Measurements from ENCODE around the gene C1orf210. TPM values are rescaled to one million over a fixed set of nuclear protein-coding genes. Genes with fewer than 3 reads are reported as not detected.

Gene C1orf210
- total RNA-seq, 3 donors from 2014 or later, result not detected

DNA sequence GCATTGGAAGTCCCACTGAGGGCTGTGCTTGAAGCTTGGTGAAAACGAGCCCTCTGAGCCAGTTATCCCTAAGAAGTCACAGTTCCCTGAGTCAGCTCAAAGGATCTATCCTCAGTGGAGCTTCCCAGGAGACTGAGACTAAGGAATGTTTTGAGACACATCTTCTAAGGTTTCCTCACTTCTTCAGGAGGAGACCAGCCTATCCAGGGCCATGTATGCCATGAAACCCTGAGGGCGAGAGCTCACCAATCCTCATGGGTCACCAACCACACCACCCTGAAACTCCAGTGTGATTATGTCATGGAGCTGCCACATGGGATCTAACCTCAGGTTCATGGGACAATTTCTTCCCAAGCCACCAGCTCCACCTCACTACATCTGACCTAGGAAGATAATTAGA, 7.8 kb upstream of the C1orf210 start:
- peaks cover 15% of the 10 kb centered on the region for H3K4me1 Mint-ChIP-seq (ENCODE audit: low read depth)
- DNase-seq, result no peak
- no peaks in the 10 kb centered on the region for H3K27me3 Mint-ChIP-seq (ENCODE audit: low read depth)
- no peak overlapping the region for H3K4me3 Mint-ChIP-seq
- no peaks in the 10 kb centered on the region for H3K36me3 Mint-ChIP-seq (ENCODE audit: insufficient read depth)
- H3K9me3 Mint-ChIP-seq, result no peaks in the 10 kb centered on the region
- no peak for ATAC-seq

DNA sequence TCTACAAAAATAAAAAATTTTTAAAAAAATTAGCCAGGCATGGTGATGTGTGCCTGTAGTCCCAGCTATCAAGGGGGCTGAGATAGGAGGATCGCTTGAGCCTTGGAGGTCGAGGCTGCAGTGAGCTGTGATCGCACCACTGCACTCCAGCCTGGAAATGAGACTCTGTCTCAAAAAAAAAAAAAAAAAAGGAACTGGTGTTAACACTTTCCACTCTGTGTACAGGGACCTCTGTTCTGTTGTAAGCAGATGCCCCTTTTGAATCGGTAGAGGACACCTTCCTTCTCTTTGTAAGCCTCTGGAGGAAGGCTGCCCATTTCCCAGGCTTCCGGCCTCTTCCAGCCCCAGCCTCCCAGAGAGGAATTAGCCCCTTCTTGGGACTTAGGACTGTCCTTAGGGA, 7.3 kb upstream of the C1orf210 start:
- no peak for ATAC-seq
- no peaks in the 10 kb centered on the region for H3K27me3 Mint-ChIP-seq (ENCODE audit: low read depth)
- H3K4me3 Mint-ChIP-seq, result no peak overlapping the region
- DNase-seq, result no peak
- no peaks in the 10 kb centered on the region for H3K36me3 Mint-ChIP-seq (ENCODE audit: insufficient read depth)
- no peaks in the 10 kb centered on the region for H3K9me3 Mint-ChIP-seq
- H3K4me1 Mint-ChIP-seq (ENCODE audit: low read depth), result peaks cover 15% of the 10 kb centered on the region

GRCh38 chr1:43292216-43292615, 6.8 kb upstream of the C1orf210 start:
- peaks cover 2% of the 10 kb centered on the region for H3K27me3 Mint-ChIP-seq (ENCODE audit: low read depth)
- no peak for DNase-seq
- H3K36me3 Mint-ChIP-seq (ENCODE audit: insufficient read depth), result no peaks in the 10 kb centered on the region
- H3K9me3 Mint-ChIP-seq, result no peaks in the 10 kb centered on the region
- ATAC-seq, result no peak
- peaks cover 15% of the 10 kb centered on the region for H3K4me1 Mint-ChIP-seq (ENCODE audit: low read depth)
- no peak overlapping the region for H3K4me3 Mint-ChIP-seq

- H3K9me3 Mint-ChIP-seq, result no peaks in the 10 kb centered on the region
- no peaks in the 10 kb centered on the region for H3K36me3 Mint-ChIP-seq (ENCODE audit: insufficient read depth)
- ATAC-seq (no peak), DNase-seq (no peak)
- H3K4me3 Mint-ChIP-seq, result no peak overlapping the region
- H3K27me3 Mint-ChIP-seq (ENCODE audit: low read depth), result peaks cover 8% of the 10 kb centered on the region
- no peaks in the 10 kb centered on the region for H3K4me1 Mint-ChIP-seq (ENCODE audit: low read depth)
These were observed 3.7 kb upstream of the C1orf210 start for GRCh38 chr1:43288785-43289706.

- Mint-ChIP-seq H3K36me3 (ENCODE audit: insufficient read depth) (no peaks in the 10 kb centered on the region), H3K4me1 (ENCODE audit: low read depth) (no peaks in the 10 kb centered on the region), H3K9me3 (no peaks in the 10 kb centered on the region), H3K27me3 (ENCODE audit: low read depth) (peaks cover 8% of the 10 kb centered on the region), H3K4me3 (no peak overlapping the region)
- ATAC-seq, result no peak
- DNase-seq, result no peak
These were observed 2.8 kb upstream of the C1orf210 start for GRCh38 chr1:43288058-43288784.

DNA sequence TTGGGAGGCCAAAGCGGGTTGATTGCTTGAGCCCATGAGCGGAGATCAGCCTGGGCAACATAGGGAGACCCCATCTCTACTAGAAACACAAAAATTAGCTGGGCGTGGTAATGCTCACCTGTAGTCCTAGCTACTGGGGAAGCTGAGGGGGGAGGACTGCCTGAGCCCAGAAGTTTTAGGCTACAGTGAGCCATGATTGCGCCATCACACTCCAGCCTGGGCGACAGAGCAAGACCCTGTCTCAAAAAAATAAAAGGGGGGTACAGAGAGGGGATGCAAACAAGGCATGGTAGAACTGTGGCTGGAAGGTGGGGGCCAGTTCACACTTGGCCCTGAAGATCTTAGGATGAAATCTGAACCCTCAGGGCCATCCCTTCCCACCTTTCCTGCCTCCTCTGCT, 1.2 kb upstream of the C1orf210 start:
- Mint-ChIP-seq H3K4me3 (no peak overlapping the region), H3K9me3 (no peaks in the 10 kb centered on the region), H3K4me1 (ENCODE audit: low read depth) (no peaks in the 10 kb centered on the region), H3K27me3 (ENCODE audit: low read depth) (peaks cover 8% of the 10 kb centered on the region), H3K36me3 (ENCODE audit: insufficient read depth) (no peaks in the 10 kb centered on the region)
- ATAC-seq, result no peak
- no peak for DNase-seq

DNA sequence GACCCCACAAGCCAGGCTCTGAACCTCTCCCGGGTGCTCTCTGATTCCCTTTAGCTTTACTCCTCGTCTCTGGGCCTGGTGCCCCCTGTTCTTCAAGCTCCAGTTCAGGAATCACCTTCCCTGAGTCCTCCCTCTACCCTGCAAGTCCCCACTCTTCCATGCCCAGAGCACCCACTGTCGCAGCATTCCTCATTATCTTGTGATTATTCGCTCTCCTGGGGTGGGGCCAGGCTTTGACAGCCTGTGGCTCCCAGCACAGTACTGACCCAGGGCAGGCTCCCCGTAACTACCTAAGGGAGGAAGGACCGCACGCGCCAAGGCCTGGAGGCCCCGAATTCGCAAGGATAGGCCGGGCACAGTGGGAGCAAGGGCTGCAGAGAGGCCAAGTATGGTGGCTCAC, 734 bp upstream of the C1orf210 start:
- Mint-ChIP-seq H3K4me1 (ENCODE audit: low read depth) (no peaks in the 10 kb centered on the region), H3K36me3 (ENCODE audit: insufficient read depth) (no peaks in the 10 kb centered on the region), H3K4me3 (no peak overlapping the region), H3K27me3 (ENCODE audit: low read depth) (peaks cover 8% of the 10 kb centered on the region), H3K9me3 (no peaks in the 10 kb centered on the region)
- no peak for DNase-seq
- ATAC-seq, result no peak

DNA sequence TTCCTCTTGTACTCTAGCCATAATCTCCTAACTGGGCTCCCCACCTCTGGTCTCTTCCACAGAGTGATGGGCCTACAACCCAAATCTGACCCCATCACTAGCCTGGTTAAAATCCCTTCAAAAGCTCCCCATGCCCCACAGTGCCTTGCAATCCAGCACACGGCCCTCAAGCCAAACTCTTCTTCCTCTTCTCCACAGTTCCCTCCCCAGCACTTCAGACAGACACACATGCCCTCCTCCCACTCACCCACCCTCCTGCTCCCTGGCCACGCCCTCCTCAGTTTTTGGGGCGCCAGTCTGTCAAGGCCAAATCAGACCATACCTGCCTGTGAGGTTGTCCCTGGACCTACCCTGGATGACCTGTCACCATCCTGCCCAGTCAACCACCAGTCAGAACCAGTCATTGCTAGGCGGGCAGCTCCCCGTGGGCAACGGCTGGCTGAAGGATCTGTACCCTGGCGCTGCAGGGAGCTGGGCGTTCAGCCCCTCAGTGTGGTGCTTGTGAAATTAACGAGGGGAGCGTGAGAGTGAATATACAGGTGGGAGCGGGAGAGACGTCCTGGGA, 753 bp downstream of the C1orf210 start:
- Mint-ChIP-seq H3K4me1 (ENCODE audit: low read depth) (no peaks in the 10 kb centered on the region), H3K4me3 (no peak overlapping the region), H3K9me3 (no peaks in the 10 kb centered on the region), H3K36me3 (ENCODE audit: insufficient read depth) (no peaks in the 10 kb centered on the region), H3K27me3 (ENCODE audit: low read depth) (peaks cover 12% of the 10 kb centered on the region)
- ATAC-seq (no peak), DNase-seq (no peak)

- Mint-ChIP-seq H3K4me1 (ENCODE audit: low read depth) (no peaks in the 10 kb centered on the region), H3K27me3 (ENCODE audit: low read depth) (peaks cover 12% of the 10 kb centered on the region), H3K4me3 (no peak overlapping the region), H3K9me3 (no peaks in the 10 kb centered on the region), H3K36me3 (ENCODE audit: insufficient read depth) (no peaks in the 10 kb centered on the region)
- no peak for DNase-seq
- ATAC-seq, result no peak
These were observed 1.3 kb downstream of the C1orf210 start for GRCh38 chr1:43284065-43284464.

DNA sequence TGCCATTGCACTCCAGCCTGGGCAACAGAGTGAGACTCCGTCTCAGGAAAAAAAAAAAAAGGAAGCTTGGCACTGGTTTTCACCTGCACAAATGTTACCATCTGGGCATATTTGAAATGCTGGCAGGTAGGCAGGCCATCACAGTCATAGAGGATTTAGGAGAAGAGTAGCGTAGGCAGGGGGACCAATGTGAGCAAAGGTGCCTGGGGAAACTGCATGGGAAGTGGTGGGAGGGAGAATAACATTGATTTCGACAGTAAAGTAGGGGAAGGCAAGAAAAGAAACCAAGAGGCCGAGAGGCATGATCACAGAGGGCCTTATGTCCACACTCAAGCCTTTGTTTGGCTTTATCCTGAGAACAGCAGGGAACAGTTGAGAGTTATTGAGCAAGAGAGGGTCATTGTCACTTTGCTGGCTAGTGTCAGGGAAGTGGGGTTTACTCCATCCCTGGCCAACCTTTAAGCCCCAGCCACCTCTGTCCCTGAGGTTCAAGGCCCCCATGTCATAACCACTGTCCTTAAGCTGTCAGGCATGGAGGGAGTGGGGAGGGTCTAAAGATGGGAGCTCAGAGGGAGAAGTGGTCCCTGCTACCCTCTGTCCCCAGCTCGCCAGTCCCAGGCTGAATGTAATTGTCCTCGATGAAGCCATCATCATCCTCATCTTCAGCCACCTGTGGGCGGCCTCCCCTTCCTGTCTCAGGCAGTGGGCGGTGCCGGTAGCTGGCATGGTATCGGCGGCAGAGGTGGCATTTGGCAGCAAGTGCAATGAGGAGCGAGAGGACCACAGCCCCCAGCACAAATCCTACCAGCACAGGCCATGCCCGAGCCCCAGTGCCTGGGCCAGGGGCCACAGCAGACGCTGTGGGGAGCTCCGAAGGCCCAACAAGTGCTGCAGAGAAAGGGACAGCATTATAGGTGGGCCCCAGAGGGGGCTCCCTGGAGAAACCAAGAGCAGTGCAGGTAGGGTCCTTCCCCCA, 2.9 kb downstream of the C1orf210 start:
- Mint-ChIP-seq H3K9me3 (no peaks in the 10 kb centered on the region), H3K4me3 (no peak overlapping the region), H3K4me1 (ENCODE audit: low read depth) (no peaks in the 10 kb centered on the region), H3K27me3 (ENCODE audit: low read depth) (peaks cover 15% of the 10 kb centered on the region), H3K36me3 (ENCODE audit: insufficient read depth) (no peaks in the 10 kb centered on the region)
- ATAC-seq, result no peak
- DNase-seq, result no peak

- ATAC-seq (no peak), DNase-seq (no peak)
- H3K4me1 Mint-ChIP-seq (ENCODE audit: low read depth), result no peaks in the 10 kb centered on the region
- no peaks in the 10 kb centered on the region for H3K9me3 Mint-ChIP-seq
- peaks cover 10% of the 10 kb centered on the region for H3K27me3 Mint-ChIP-seq (ENCODE audit: low read depth)
- H3K4me3 Mint-ChIP-seq, result no peak overlapping the region
- H3K36me3 Mint-ChIP-seq (ENCODE audit: insufficient read depth), result no peaks in the 10 kb centered on the region
These were observed 4.7 kb downstream of the C1orf210 start for GRCh38 chr1:43280692-43281091.

- DNase-seq (no peak), ATAC-seq (no peak)
- Mint-ChIP-seq H3K4me3 (no peak overlapping the region), H3K36me3 (ENCODE audit: insufficient read depth) (no peaks in the 10 kb centered on the region), H3K4me1 (ENCODE audit: low read depth) (peaks cover 5% of the 10 kb centered on the region), H3K27me3 (ENCODE audit: low read depth) (peaks cover 8% of the 10 kb centered on the region), H3K9me3 (no peaks in the 10 kb centered on the region)
These were observed 5.7 kb downstream of the C1orf210 start for GRCh38 chr1:43279666-43280065.

GRCh38 chr1:43279161-43279560, 6.2 kb downstream of the C1orf210 start:
- no peak for DNase-seq

More at GRCh38 chr1:43279161-43279560, 6.2 kb downstream of the C1orf210 start:
- H3K36me3 Mint-ChIP-seq (ENCODE audit: insufficient read depth), result peaks cover 2% of the 10 kb centered on the region
- peaks cover 8% of the 10 kb centered on the region for H3K27me3 Mint-ChIP-seq (ENCODE audit: low read depth)
- H3K9me3 Mint-ChIP-seq, result peaks cover 3% of the 10 kb centered on the region
- ATAC-seq, result no peak
- peaks cover 10% of the 10 kb centered on the region for H3K4me1 Mint-ChIP-seq (ENCODE audit: low read depth)
- no peak overlapping the region for H3K4me3 Mint-ChIP-seq
